ENCODE data around the gene MAN1A2.
"Not testable (repeated sequence)": the region's sequence is repeated elsewhere in the genome, so short reads cannot be mapped to it uniquely, and the experiment has no call there.

The MAN1A2 gene

DNA sequence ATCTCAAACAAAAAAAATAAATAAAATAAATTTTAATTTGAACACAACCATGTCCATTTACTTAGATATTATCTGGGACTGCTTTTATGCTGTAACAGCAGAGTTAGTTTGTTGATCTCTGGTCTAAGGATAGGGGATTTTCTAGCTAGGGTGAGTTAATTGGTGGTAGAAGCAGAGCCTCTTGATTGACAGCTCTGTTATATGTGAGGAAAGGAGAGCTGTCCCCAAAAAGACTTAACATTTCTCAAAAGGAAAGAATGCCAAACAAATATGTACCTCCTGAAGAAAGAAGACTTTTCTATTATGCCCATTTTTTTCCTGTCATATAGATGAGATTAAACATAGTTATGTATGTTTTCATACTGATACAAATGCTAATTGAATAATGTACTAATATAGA lies 37.8 kb downstream of the MAN1A2 start:
- DNase-seq, result no peak

DNA sequence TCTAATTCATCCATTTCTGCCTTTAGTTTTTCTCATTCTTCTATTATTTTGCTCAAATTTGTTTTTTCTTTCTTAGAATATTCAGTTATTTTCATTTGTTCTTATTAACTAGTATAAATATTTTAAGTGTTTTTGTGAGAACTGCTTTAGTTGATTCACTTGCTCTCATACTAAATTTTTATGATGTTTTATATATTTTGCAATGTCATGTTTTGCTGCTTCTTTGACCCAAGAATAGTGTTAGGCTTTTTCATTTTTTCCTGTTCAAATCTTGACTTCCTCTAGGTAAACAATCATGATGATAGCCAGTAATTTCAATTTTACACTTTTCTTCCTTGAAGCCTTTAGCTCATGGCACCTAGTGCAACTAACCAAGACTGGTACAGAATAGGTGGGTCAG lies 45.2 kb downstream of the MAN1A2 start:
- no peak for DNase-seq

GRCh38 chr1:117413412-117413811 lies 46.2 kb downstream of the MAN1A2 start:
- no peak for DNase-seq

DNA sequence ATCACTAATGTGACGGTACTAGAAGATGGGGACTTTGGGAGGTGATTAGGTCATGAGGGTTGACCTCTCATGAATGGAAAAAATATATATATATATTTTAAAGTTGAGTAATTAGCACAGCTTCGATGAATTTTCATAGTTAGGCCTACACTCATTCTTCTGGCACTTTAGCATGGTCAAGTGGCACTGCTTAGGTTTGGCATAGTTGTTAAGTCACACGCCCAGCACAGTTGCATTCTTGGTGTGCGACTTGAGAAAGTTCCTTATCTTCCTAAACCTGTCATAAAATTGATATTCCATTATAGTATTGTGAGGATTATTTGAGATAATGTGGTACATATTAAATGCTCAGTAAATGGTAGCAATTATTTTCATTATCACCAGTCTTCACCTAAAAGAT lies 47.7 kb downstream of the MAN1A2 start:
- DNase-seq, result no peak

GRCh38 chr1:117416004-117416403 lies 48.8 kb downstream of the MAN1A2 start:
- peak; percentile 49 for DNase-seq

GRCh38 chr1:117416546-117417125 lies 49.4 kb downstream of the MAN1A2 start:
- no peak for DNase-seq

DNA sequence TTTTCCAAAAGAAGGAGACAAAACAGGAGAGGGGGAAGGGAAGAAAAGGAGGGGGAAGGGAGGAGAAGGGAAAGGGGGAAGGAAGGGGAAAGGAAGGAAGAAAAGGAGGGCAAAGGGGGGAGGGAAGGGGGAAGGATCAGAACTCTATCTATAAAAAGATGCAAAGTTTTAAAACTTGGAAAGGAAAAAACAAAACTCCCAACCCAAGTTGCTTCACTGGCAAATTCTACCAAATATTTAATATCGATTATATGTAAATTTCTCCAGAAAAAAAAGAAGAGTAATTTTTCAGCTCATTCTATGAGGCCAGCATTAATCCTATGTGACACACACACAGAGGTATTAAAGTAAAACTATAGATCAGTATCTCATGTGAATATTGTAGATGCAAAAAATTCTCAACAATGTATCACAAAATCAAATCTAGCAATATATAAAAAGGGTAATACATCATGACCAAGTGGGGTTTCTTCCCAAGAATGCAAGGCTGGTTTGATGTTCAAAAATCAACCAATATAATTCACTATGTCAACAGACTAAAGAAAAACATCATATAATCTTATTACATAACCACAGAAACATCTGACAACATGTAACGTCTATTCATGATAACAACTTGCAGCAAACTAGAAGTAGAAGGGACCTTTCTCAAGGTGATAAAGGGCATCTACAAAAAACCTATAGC lies 57.9 kb downstream of the MAN1A2 start:
- DNase-seq, result no peak

GRCh38 chr1:117427297-117427696 lies 60.0 kb downstream of the MAN1A2 start:
- DNase-seq, result no peak

- DNase-seq, result no peak
These were observed 66.7 kb downstream of the MAN1A2 start for GRCh38 chr1:117433943-117434342.

DNA sequence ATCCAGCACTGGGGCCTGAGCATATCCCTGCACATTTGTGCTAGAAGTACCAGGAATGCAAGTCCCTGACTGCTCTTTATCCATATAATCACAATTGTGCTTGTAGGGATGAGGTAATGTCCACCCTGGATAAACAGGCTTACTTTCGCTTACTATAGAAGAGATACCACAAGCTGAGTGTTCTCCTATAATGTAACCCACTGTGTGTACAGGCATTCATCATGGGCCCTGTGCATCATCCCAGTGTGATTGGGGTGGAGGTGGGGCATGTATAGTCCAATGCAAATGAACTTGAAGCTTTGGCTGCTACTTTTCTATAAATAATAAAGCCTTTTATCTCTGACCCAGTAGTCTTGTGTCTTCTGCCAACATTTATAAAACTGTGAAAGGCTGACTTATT lies 69.3 kb downstream of the MAN1A2 start:
- DNase-seq, result no peak

DNA sequence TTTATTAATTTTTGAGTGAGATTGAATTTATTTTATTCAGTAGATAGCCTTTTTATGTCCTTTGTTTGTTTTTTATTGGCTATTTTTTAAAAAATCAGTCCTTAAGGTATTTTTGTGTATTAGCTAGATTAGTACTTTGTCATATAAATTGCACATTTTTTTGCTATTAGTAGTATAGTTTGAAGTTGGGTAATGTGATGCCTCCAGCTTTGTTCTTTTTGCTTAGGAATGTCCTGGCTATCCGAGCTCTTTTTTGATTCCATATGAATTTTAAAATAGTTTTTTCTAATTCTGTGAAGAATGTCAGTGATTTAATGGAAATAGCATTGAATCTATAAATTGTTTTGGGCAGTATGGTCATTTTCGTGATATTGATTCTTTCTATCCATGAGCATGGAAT lies 80.4 kb downstream of the MAN1A2 start:
- DNase-seq, result peak; percentile 48

GRCh38 chr1:117452216-117452615 lies 85.0 kb downstream of the MAN1A2 start:
- DNase-seq, result no peak

GRCh38 chr1:117453958-117454357 lies 86.7 kb downstream of the MAN1A2 start:
- no peak for DNase-seq

DNA sequence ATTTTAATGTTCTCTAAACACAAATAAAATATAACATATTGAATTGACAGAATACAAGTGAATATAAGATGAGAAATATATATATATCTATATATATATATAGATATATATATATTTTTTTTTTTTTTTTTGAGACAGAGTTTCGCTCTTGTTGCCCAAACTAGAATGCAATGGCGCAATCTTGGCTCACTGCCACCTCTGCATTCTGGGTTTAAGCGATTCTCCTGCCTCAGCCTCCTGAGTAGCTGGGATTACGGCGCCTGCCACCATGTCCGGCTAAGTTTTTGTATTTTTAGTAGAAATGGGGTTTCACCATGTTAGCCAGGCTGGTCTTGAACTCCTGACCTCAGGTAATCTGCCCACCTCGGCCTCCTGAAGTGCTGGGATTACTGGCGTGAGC lies 91.2 kb downstream of the MAN1A2 start:
- DNase-seq, result not testable (repeated sequence)

DNA sequence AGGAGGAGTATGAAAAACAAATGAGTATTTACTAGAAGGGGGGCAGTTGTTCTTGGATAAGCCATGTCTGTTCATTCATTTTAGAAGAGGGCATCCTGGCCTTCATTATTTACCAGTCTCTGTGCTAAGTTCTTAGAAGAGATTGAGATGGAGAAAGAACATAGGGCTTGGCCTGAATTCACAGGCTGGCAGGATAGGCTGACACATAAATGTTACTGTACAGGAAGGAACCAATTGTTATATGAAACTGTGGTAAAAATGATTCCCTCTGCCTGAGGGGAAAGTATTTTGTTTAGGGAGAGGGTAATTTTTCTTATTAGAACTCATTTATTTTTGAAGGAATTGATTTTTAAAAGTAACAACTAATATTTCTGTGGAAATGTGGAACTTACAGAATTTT lies 99.5 kb downstream of the MAN1A2 start:
- peak; percentile 4 for DNase-seq

DNA sequence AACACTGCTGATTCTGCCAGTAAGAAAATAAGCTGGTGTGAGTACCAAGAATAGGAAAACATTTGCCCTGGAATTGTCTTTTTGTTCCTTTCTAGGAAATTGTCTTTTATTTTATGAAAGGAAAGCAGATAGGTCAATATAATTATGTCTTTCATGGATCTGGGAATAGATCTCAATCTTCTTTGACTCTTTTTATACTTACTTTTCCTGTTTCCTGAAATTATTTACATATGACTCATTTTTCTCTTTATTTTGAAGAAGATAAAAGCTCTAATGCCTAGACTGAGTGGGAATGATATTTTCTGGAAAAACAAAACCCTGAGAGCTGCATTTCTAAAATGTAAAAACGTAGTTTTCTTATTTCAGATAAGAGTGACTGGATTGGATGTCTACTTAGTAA lies 100.1 kb downstream of the MAN1A2 start:
- DNase-seq, result peak; percentile 7

GRCh38 chr1:117473063-117473462 lies 105.8 kb downstream of the MAN1A2 start:
- no peak for DNase-seq

GRCh38 chr1:117475495-117475894 lies 108.2 kb downstream of the MAN1A2 start:
- not testable (repeated sequence) for DNase-seq

DNA sequence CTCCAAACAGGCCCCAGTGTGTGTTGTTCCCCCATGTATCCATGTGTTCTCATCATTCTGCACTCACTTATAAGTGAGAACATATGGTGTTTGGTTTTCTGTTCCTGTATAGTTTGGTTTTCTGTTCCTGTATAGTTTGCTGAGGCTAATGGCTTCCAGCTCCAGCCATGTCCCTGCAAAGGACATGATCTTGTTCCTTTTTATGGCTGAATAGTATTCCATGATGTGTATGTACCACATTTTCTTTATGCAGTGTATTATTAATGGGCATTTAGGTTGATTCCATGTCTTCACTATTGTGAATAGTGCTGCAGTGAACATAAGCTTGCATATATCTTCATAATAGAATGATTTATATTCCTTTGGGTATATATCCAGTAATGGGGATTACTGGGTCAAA lies 111.8 kb downstream of the MAN1A2 start:
- DNase-seq, result no peak

GRCh38 chr1:117481410-117481809 lies 114.2 kb downstream of the MAN1A2 start:
- no peak for DNase-seq

DNA sequence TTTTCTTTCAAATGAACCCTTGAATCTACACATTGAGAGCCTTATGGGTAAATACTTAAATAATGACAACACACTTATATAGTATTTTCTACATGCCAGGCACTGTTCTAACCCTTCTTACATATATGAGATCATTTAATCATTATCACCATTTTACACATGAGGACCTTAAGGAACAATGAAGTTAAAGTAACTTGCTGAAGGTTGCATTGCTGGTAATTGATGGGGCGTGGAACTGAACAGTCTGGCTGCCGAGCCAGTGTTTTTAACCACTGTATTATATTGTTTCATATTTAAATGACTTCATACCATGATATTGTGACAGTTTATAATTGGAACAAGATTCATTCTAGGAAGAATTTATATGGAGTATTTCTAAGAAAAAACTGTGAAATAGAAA lies 126.7 kb downstream of the MAN1A2 start:
- no peak for DNase-seq

DNA sequence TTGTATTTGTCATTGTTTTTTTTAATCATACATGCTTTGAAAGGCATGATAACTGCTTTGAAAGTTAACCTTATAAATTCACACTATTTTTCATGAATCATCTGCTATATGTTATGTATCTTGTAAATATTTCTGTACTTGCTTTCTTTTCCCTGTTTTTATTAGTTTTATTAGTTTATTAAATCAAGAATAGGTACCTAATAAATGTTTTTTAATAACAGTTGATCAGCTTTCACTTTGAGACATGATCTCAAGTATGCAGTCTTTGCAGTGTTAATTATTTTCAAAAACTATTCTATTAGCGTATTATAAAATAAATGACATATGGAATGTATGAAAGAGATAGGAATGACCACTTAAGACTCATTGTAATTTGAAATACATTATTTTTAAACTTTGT lies 127.8 kb downstream of the MAN1A2 start:
- no peak for DNase-seq

- peak; percentile 41 for DNase-seq
These were observed 131.8 kb downstream of the MAN1A2 start for GRCh38 chr1:117499071-117499470.

DNA sequence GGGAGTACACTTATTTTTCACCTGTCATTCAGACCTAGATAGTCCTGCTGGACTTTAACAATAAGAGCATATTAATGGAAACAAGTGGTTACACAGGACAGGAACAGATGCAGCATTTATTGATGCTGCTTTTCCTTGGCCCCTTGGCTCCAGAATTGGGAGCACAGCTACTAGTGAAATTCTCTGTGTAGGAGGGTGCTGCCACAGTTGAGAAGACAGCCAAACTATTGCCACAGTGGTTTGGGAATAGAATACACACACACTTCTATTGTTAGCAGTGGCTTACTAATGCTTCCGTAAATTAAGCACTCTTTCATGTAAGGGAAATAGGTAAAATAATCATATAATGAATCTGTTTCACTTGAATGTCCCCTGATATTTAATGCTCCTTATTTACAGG lies 133.3 kb downstream of the MAN1A2 start:
- no peak for DNase-seq

GRCh38 chr1:117501281-117501680 lies 134.0 kb downstream of the MAN1A2 start:
- DNase-seq, result peak; percentile 86

Measured in HCEC 1CT (cell line).